ENCODE measurements around the gene GLOD5.

GLOD5 gene

GRCh38 chrX:48779399-48779798, 17.9 kb downstream of the GLOD5 start:
- H3K4me3 ChIP-seq (ENCODE audit: low read depth, low read length): no peak overlapping the region
- no peak for TF ChIP-seq CTCF (conservative IDR thresholded peaks at IDR 0.05; ENCODE audit: low read depth, low read length)
- DNase-seq (ENCODE audit: low read depth): no peak

GRCh38 chrX:48781705-48782104, 20.2 kb downstream of the GLOD5 start:
- H3K4me3 ChIP-seq (ENCODE audit: low read depth, low read length): no peak overlapping the region
- DNase-seq (ENCODE audit: low read depth): no peak
- TF ChIP-seq CTCF (conservative IDR thresholded peaks at IDR 0.05; ENCODE audit: low read depth, low read length): no peak

- no peak for TF ChIP-seq CTCF (conservative IDR thresholded peaks at IDR 0.05; ENCODE audit: low read depth, low read length)
- no peak for DNase-seq (ENCODE audit: low read depth)
- no peak overlapping the region for H3K4me3 ChIP-seq (ENCODE audit: low read depth, low read length)
Measured at GRCh38 chrX:48782216-48782615, 20.7 kb downstream of the GLOD5 start.

GRCh38 chrX:48782795-48783194, 21.2 kb downstream of the GLOD5 start:
- TF ChIP-seq CTCF (conservative IDR thresholded peaks at IDR 0.05; ENCODE audit: low read depth, low read length): no peak
- no peak for DNase-seq (ENCODE audit: low read depth)
- H3K4me3 ChIP-seq (ENCODE audit: low read depth, low read length): no peak overlapping the region

GRCh38 chrX:48784726-48785125, 23.2 kb downstream of the GLOD5 start:
- no peak for DNase-seq (ENCODE audit: low read depth)
- H3K4me3 ChIP-seq (ENCODE audit: low read depth, low read length): no peak overlapping the region
- no peak for TF ChIP-seq CTCF (conservative IDR thresholded peaks at IDR 0.05; ENCODE audit: low read depth, low read length)

GRCh38 chrX:48785186-48785539, 23.6 kb downstream of the GLOD5 start:
- no peak overlapping the region for H3K4me3 ChIP-seq (ENCODE audit: low read depth, low read length)
- no peak for TF ChIP-seq CTCF (conservative IDR thresholded peaks at IDR 0.05; ENCODE audit: low read depth, low read length)
- no peak for DNase-seq (ENCODE audit: low read depth)

- H3K4me3 ChIP-seq (ENCODE audit: low read depth, low read length): no peak overlapping the region
- DNase-seq (ENCODE audit: low read depth): no peak
- TF ChIP-seq CTCF (conservative IDR thresholded peaks at IDR 0.05; ENCODE audit: low read depth, low read length): no peak
Measured at GRCh38 chrX:48785540-48786214, 24.1 kb downstream of the GLOD5 start.

All from choroid plexus epithelial cell (primary cell).